HT-29 (cell line): Measurements from ENCODE around the gene SETD2. TPM values are rescaled to one million over a fixed set of nuclear protein-coding genes. Genes with fewer than 3 reads are reported as not detected.
A peak's percentile ranks its signal among the peaks of the same experiment; 100 is the strongest.

Source experiments
- DNase-seq: peaks from one replicate; pipeline ENCODE4 v3.0.0-alpha.2; 2015; ENCODE audit warnings: low spot score
- total RNA-seq: library from RNA; depleted of rRNA; stranded (reverse); fragments of >200 nt; shearing (Covaris generic); gene quantifications from 2 replicates; pipeline ENCODE4 v1.2.3, GENCODE V29; 2014

The SETD2 gene
- total RNA-seq, 1 experiment from 2014 or later = 13.4 TPM

GRCh38 chr3:46985588-46985987, 178.3 kb downstream of the SETD2 start:
- DNase-seq = no peak

GRCh38 chr3:46984591-46985459, 179.1 kb downstream of the SETD2 start:
- no peak for DNase-seq

GRCh38 chr3:46982546-46982945, 181.4 kb downstream of the SETD2 start:
- no peak for DNase-seq

GRCh38 chr3:46981932-46982471, 181.9 kb downstream of the SETD2 start:
- DNase-seq = peak; percentile 75

- DNase-seq = peak; percentile 6
These were observed 183.9 kb downstream of the SETD2 start for GRCh38 chr3:46979958-46980497.

- peak; percentile 86 for DNase-seq
These were observed 184.6 kb downstream of the SETD2 start, which contains the start of gene NBEAL2 for GRCh38 chr3:46978985-46979944. Gene NBEAL2 (plus strand): TSS chr3:46979666. CDS start chr3:46979862, 196 bp downstream.

GRCh38 chr3:46978381-46978780, 185.5 kb downstream of the SETD2 start:
- DNase-seq = no peak

- DNase-seq = no peak
These were observed 186.1 kb downstream of the SETD2 start for GRCh38 chr3:46977811-46978195.

GRCh38 chr3:46976326-46977190, 187.4 kb downstream of the SETD2 start, which contains the start of gene CCDC12:
Gene CCDC12 (minus strand): TSS chr3:46976745. CDS start chr3:46976732, 13 bp downstream.
- peak; percentile 91 for DNase-seq

GRCh38 chr3:46974421-46975171, 189.3 kb downstream of the SETD2 start:
- no peak for DNase-seq

GRCh38 chr3:46972396-46972795, 191.5 kb downstream of the SETD2 start:
- no peak for DNase-seq

GRCh38 chr3:46971742-46972141, 192.2 kb downstream of the SETD2 start:
- no peak for DNase-seq

- DNase-seq = no peak
These were observed 192.8 kb downstream of the SETD2 start for GRCh38 chr3:46971151-46971550.

- no peak for DNase-seq
These were observed 193.4 kb downstream of the SETD2 start for GRCh38 chr3:46970391-46971091.

GRCh38 chr3:46968783-46969428, 195.0 kb downstream of the SETD2 start:
- no peak for DNase-seq

- DNase-seq = no peak
These were observed 197.1 kb downstream of the SETD2 start for GRCh38 chr3:46966811-46967210.
